HG03108 (cell line): ENCODE data around the gene PRKN.

Source experiments
- ATAC-seq: cut with Tn5 transposase; IDR thresholded peaks from one replicate; pipeline ENCODE4 v1.9.1; 2021; ENCODE audit warnings: moderate library complexity; ENCODE audit not compliant: unreplicated experiment

The PRKN gene

GRCh38 chr6:162727322-162728182 lies at the start of gene PRKN, which contains the start of gene PACRG:
Gene PRKN (minus strand): TSS chr6:162727766.
Gene PACRG (plus strand): TSS chr6:162727974.
- ATAC-seq: peak; percentile 98

DNA sequence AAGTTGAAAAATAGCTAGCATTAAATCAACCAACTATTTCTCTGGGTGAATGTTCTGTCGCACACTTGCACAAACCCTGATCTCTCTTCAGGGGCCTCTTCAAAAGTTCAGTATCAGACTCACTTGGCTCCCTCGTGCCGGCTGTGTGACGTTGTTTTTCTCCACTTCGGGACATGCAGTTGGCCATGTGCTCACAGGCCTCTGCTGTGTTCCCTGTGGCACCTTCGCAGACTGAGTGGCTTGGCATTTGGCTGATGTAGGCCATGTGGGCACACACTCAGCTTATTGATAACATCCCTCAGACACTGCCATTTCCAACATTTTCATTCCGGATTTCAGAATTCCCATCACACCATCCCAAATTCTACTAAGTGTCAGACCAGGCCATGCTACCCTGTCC lies 49.5 kb upstream of the PRKN start:
- no peak for ATAC-seq

- no peak for ATAC-seq
Observed at GRCh38 chr6:162773996-162774395, 46.4 kb upstream of the PRKN start.

GRCh38 chr6:162772466-162772865 lies 44.9 kb upstream of the PRKN start:
- ATAC-seq: no peak

GRCh38 chr6:162770955-162771354 lies 43.4 kb upstream of the PRKN start:
- ATAC-seq: no peak

GRCh38 chr6:162770136-162770535 lies 42.6 kb upstream of the PRKN start:
- no peak for ATAC-seq

DNA sequence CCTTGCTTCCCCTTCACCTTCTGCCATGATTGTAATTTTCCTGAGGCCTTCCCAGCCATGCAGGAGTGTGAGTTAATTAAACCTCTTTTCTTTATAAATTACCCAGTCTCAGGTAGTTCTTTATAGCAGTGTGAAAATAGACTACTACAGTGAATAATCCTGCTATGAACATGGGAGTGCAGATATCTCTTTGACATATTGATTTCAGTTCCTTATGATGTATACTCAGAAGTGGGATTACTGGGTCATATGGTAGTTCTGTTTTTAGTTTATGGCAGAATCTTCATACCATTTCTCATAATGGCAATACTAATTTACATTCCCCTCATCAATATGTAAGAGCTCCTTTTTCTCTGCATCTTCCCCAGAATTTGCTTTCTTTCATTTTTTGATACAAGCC lies 26.2 kb upstream of the PRKN start:
- ATAC-seq: no peak

GRCh38 chr6:162751211-162751859 lies 23.8 kb upstream of the PRKN start:
- no peak for ATAC-seq

DNA sequence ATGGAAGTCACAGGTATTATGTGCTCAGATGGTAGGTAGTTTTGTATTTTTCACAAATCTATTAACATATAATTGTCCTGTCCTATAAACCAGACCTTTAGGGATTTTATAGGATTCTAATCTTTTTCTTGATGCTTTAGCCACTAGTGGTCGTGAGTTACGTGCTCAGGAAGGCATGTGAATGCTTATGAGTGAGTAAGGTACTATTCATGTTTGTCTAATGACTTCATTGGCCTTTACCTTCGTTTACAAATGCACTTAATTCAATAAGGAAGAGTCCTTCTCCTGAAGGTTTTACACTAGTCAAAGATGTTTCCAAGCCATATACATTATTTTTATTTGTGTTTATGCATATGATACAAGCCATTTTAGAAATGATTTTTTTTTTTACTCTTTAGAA lies 23.2 kb upstream of the PRKN start:
- no peak for ATAC-seq

- no peak for ATAC-seq
Observed at GRCh38 chr6:162736961-162737360, 9.4 kb upstream of the PRKN start.

DNA sequence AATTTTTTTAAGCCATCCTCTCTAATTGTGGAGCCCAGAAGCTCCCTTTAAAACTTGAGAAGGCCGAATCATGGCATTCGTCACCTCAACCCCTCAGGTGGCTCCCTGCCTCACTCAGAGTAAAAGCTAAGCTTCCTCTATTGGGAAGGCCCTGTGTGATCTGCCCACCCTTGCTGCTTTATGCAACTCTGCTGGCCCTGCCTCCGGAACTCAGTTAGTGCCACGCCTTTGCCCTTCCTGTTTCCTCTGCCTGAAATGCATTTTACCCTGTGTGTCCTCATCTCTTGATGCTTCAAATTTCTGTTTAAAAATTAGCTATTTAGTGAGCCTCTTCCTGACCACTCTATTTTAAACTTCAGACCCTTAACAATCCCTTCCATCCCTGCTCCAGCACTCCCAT lies 5.9 kb upstream of the PRKN start:
- no peak for ATAC-seq

DNA sequence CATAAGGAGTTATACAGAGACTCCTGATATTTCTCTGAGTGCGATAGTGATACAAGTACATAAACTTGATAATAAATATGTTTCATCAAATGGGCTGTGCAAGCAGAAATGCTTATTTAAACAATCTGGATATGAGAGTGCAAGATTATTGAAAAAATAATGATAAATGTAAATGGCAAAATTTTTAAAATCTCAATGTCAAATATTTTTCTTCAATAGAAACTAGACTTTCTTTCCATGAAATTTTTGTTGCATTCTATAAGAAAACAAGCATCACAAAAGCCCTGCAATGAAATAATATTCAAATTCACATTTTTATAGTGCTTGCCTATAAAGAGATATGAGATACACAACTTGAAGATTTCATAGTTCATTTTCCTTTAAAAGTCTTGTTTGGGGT lies 2.9 kb upstream of the PRKN start:
- ATAC-seq: no peak

- no peak for ATAC-seq
Observed at GRCh38 chr6:162728706-162729105, 1.1 kb upstream of the PRKN start.

DNA sequence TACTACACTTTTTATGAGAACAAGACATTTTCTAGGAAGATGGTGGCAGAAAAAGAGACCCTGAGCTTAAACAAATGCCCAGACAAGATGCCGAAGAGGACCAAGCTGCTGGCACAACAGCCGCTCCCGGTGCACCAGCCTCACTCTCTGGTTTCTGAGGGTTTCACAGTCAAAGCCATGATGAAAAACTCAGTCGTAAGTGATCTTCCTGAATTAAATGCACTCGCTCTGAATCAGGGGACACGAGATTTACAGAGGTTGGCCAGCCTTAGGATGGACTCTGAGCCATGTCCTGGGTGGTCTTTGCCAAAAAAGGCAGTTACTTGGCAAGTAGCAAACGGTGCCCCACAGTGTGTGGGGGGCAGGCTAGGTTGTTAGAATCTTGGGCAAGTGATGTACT lies 631 bp upstream of the PRKN start:
- ATAC-seq: no peak

- ATAC-seq: no peak
Observed at GRCh38 chr6:162726947-162727321, 632 bp downstream of the PRKN start.

GRCh38 chr6:162722633-162723032 lies 4.9 kb downstream of the PRKN start:
- no peak for ATAC-seq

DNA sequence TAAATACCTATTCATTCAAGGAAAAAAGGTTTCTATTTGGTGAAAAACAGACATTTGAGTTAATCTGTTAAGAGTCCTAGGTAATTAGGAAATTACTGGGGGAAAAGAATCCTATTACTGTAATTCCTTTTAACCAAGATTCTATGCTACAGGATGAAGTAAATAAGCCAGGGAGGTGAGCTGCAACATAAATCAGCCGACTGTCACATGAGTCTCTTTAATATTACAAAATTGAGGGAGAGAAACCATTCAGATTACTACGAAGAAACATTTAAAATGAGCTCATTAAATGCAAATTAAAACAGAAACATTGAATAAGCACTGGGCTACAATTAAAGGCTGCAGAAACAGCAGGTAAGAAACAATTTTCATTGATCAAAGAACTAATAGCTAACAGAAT lies 5.3 kb downstream of the PRKN start:
- ATAC-seq: no peak

- ATAC-seq: no peak
Observed at GRCh38 chr6:162721404-162721687, 6.2 kb downstream of the PRKN start.

- ATAC-seq: no peak
Observed at GRCh38 chr6:162719528-162719927, 8.0 kb downstream of the PRKN start.

DNA sequence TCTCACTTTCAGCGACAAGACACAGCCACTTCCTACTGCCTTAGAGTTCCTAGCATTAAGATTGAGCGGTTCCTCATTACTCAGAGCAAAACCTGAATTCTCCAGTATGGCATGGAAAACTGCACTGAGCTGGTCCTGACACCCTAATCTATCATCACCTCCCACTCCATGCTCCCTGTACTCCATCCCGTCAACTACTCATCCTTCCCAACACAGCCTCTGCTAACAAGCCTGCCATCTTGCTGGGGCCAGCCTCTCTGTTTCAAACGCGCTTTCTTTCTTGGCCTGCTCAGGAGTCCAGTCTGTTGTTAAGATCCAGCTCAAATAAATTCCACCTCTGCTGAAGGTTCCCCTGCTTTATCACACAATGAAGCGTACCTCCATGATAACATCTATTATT lies 12.0 kb downstream of the PRKN start:
- ATAC-seq: no peak

GRCh38 chr6:162713974-162714780 lies 13.4 kb downstream of the PRKN start:
- no peak for ATAC-seq

DNA sequence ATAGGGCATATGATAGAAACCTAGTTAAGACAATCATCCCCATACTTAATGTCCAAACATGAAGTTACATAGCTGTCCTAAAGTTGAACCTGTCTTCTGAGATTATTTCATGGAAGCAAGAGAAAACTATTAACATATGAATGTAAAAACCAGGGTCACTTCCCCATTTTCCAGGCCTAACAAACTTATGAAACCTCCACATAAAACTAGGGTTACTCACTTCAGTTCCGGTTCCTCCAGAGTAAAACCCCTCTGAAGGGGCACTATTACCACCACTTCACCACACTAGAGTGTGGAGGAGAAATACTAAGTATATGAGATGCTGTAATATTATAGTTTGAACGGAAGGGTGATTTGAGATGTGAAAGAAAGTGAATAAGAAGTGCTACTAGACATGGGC lies 14.9 kb downstream of the PRKN start:
- ATAC-seq: no peak
